Measurements from ENCODE around the gene SLC9A9. TPM values are rescaled to one million over a fixed set of nuclear protein-coding genes. Genes with fewer than 3 reads are reported as not detected.

The SLC9A9 gene
- polyA plus RNA-seq, 1 of the 3 experiments (the other 2 are of a cell fraction), result 0.05 TPM

DNA sequence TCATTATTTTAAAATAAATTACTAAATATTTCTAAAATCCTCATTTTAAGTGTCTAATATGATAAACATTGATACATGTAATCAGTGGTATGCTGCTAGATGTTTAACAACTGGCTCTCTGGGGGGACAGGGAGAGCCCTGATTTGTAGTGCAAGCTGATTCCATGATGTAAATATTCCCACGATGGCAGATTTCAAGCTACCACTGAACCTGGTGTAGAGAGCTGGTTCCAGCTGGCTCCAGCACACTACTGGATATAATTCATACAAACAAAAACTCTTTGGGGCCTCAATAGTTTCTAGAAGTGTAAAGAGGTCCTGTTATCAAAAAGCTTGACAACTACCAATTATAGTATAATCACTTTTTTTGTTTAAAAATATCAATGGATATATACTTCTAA lies 316.2 kb downstream of the SLC9A9 start:
- Histone ChIP-seq H3K79me2 (ENCODE audit: insufficient read depth) (no peaks in the 10 kb centered on the region), H3K9me3 (no peaks in the 10 kb centered on the region), H3K27ac (ENCODE audit: low read depth in 2 of 2, low read length in 1 of 2) (no peak overlapping the region), H3K4me2 (no peak overlapping the region), H3K4me1 (ENCODE audit: control insufficient read depth in 1 of 2, insufficient read depth in 2 of 2, low read depth in 1 of 2, low read length in 1 of 2) (no peaks in the 10 kb centered on the region; a peak in 1 of 4 replicates), H3K9me2 (no peaks in the 10 kb centered on the region), H3K9ac (no peak overlapping the region), H3F3A (replicated peaks; ENCODE audit: insufficient read depth) (no peaks in the 10 kb centered on the region), H2AFZ (ENCODE audit: low read depth) (no peak overlapping the region), H3K4me3 (ENCODE audit: low read depth in 2 of 2, low read length in 1 of 2) (no peak overlapping the region), H4K20me1 (ENCODE audit: insufficient read depth) (no peaks in the 10 kb centered on the region), H3K27me3 (ENCODE audit: insufficient read depth) (peaks cover 15% of the 10 kb centered on the region; the same call in 1 of the 2 replicates), H3K36me3 (replicated peaks in 1 of 2; ENCODE audit: control insufficient read depth in 1 of 2, insufficient read depth in 2 of 2, low read length in 1 of 2) (no peaks in the 10 kb centered on the region)
- no peak for DNase-seq
- WGBS (ENCODE audit: low lambda C conversion rate), result 0% methylated on average over 1 of the region's 1 CpG
- TF ChIP-seq, protein P1, sequence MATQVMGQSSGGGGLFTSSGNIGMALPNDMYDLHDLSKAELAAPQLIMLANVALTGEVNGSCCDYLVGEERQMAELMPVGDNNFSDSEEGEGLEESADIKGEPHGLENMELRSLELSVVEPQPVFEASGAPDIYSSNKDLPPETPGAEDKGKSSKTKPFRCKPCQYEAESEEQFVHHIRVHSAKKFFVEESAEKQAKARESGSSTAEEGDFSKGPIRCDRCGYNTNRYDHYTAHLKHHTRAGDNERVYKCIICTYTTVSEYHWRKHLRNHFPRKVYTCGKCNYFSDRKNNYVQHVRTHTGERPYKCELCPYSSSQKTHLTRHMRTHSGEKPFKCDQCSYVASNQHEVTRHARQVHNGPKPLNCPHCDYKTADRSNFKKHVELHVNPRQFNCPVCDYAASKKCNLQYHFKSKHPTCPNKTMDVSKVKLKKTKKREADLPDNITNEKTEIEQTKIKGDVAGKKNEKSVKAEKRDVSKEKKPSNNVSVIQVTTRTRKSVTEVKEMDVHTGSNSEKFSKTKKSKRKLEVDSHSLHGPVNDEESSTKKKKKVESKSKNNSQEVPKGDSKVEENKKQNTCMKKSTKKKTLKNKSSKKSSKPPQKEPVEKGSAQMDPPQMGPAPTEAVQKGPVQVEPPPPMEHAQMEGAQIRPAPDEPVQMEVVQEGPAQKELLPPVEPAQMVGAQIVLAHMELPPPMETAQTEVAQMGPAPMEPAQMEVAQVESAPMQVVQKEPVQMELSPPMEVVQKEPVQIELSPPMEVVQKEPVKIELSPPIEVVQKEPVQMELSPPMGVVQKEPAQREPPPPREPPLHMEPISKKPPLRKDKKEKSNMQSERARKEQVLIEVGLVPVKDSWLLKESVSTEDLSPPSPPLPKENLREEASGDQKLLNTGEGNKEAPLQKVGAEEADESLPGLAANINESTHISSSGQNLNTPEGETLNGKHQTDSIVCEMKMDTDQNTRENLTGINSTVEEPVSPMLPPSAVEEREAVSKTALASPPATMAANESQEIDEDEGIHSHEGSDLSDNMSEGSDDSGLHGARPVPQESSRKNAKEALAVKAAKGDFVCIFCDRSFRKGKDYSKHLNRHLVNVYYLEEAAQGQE (IDR thresholded peaks at IDR 0.05; ENCODE audit: low read depth, low read length), result no peak
- TF ChIP-seq YY1 (IDR thresholded peaks at IDR 0.05; ENCODE audit: low read depth) (no peak), MEF2A (IDR thresholded peaks at IDR 0.05; ENCODE audit: borderline replicate concordance, low read depth) (no peak), ELF1 (IDR thresholded peaks at IDR 0.05) (no peak), CHD2 (IDR thresholded peaks at IDR 0.05; ENCODE audit: low read length, partially characterized antibody) (no peak), GABPA (IDR thresholded peaks at IDR 0.05; ENCODE audit: low read depth) (no peak), RAD21 (IDR thresholded peaks at IDR 0.05; ENCODE audit: low read length) (no peak), MXI1 (IDR thresholded peaks at IDR 0.05; ENCODE audit: low read depth, low read length) (no peak), NFIC (IDR thresholded peaks at IDR 0.05; ENCODE audit: borderline replicate concordance) (no peak), GATA2 (CRISPR knock-in tag; IDR thresholded peaks at IDR 0.05) (no peak)
- TF ChIP-seq, protein P2, sequence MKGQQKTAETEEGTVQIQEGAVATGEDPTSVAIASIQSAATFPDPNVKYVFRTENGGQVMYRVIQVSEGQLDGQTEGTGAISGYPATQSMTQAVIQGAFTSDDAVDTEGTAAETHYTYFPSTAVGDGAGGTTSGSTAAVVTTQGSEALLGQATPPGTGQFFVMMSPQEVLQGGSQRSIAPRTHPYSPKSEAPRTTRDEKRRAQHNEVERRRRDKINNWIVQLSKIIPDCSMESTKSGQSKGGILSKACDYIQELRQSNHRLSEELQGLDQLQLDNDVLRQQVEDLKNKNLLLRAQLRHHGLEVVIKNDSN (IDR thresholded peaks at IDR 0.05; ENCODE audit: borderline replicate concordance, low read depth), result no peak
- TF ChIP-seq, protein P3, sequence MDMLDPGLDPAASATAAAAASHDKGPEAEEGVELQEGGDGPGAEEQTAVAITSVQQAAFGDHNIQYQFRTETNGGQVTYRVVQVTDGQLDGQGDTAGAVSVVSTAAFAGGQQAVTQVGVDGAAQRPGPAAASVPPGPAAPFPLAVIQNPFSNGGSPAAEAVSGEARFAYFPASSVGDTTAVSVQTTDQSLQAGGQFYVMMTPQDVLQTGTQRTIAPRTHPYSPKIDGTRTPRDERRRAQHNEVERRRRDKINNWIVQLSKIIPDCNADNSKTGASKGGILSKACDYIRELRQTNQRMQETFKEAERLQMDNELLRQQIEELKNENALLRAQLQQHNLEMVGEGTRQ (IDR thresholded peaks at IDR 0.05; ENCODE audit: borderline replicate concordance, low read depth, low read length), result no peak
- TF ChIP-seq, protein P4, sequence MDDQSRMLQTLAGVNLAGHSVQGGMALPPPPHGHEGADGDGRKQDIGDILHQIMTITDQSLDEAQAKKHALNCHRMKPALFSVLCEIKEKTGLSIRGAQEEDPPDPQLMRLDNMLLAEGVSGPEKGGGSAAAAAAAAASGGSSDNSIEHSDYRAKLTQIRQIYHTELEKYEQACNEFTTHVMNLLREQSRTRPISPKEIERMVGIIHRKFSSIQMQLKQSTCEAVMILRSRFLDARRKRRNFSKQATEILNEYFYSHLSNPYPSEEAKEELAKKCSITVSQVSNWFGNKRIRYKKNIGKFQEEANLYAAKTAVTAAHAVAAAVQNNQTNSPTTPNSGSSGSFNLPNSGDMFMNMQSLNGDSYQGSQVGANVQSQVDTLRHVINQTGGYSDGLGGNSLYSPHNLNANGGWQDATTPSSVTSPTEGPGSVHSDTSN (IDR thresholded peaks at IDR 0.05), result no peak
- ChIA-PET CTCF (no interaction called here), POLR2A (no interaction called here)

All from SK-N-SH (cell line).